GM10266 (cell line): ENCODE data around the gene FAM180B.
"Not testable (repeated sequence)": the region's sequence is repeated elsewhere in the genome, so short reads cannot be mapped to it uniquely, and the experiment has no call there.

Experiments
- DNase-seq: peaks from one replicate; pipeline ENCODE4 v3.0.0; 2012; ENCODE audit errors: extremely low spot score
- CTCF ChIP-seq: IDR thresholded peaks from 2 replicates; pipeline ENCODE4 v1.5.1; 2012; ENCODE audit warnings: mild to moderate bottlenecking, low read depth; ENCODE audit not compliant: control insufficient read depth, insufficient read depth; ENCODE audit errors: missing control alignments

FAM180B gene

GRCh38 chr11:47560426-47560825, 26.1 kb upstream of the FAM180B start:
- no peak for DNase-seq
- TF ChIP-seq CTCF, result no peak

DNA sequence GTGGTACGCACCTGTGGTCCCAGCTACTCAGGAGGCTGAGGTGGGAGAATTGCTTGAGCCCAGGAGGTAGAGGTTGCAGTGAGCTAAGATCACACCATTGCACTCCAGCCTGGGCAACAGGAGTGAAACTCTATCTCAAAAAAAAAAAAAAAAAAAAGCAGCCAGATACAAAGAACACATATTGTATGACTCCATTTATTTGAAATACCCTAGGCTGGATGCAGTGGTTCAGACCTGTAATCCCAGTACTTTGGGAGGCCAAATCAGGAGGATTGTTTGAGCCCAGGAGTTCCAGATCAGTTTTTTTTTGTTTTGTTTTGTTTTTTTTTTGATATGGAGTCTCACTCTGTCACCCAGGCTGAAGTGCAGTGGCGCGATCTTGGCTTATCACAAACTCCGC, 24.1 kb upstream of the FAM180B start:
- not testable (repeated sequence) for DNase-seq

DNA sequence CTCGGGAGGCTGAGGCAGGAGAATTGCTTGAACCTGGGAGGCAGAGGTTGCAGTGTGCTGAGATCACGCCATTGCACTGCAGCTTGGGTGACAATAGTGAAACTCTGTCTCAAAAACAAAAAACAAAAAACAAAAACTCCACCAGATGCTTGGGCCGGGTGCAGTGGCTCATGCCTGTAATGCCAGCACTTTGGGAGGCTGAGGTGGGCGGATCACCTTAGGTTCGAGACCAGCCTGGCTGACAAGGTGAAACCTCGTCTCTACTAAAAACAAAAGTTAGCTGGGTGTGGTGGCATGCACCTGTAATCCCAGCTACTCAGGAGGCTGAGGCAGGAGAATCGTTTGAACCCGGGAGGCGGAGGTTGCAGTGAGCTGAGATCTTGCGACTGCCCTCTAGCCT, 22.1 kb upstream of the FAM180B start:
- not testable (repeated sequence) for DNase-seq

DNA sequence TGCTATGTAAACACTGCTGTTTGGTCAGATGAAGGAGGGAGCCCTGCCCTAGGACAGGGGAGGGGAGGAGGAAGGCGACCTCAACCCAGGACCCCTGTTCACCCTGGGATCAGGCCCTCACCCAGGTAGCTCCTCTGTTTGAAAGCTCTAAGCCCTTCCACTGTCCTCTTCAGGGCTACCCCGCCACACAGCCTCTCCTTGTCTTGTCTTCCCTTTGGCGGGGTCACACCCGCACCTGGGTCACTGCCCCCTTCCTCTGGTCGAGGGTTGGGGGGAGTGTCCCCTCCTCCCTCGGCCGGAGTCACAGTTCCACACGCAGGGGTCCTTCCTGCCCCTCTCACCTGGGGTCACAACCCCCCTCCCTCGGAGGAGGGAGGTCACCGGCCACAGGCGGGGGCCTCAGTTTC, 21.5 kb upstream of the FAM180B start:
- DNase-seq, result no peak
- TF ChIP-seq CTCF, result no peak

GRCh38 chr11:47565340-47566148, 20.9 kb upstream of the FAM180B start, which contains the start of gene PTPMT1:
Gene PTPMT1 (plus strand): TSS chr11:47565599. CDS start chr11:47565623, 24 bp downstream.
- peak; percentile 90 for DNase-seq

DNA sequence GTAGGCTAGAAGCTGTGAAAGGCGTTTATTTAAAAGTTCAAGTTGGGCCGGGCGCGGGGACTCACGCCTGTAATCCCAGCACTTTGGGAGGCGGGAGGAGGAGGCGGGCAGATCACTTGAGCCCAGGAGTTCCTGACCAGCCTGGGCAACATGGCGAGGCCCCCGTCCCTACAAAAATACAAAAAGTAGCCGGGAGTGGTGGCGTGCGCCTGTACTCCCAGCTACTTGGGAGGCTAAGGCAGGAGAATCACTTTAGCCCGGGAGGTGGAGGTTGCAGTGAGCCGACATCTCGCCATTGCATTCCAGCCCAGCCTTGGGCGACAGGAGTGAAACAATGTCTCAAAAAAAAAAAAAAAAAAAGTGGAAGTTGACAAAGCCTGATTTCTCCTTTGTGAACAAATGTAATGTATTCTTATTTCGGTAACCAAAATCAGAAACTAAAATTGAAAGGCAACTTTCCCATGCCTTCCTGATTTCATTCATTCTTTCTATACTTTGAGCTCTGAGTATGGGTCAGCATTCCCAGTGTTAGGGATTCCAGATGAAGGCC, 20.3 kb upstream of the FAM180B start:
- no peak for DNase-seq
- TF ChIP-seq CTCF, result no peak

More at GRCh38 chr11:47565340-47566148, 20.9 kb upstream of the FAM180B start, which contains the start of gene PTPMT1:
- TF ChIP-seq CTCF, result no peak

GRCh38 chr11:47569646-47570045, 16.8 kb upstream of the FAM180B start:
- DNase-seq, result no peak
- TF ChIP-seq CTCF, result no peak

DNA sequence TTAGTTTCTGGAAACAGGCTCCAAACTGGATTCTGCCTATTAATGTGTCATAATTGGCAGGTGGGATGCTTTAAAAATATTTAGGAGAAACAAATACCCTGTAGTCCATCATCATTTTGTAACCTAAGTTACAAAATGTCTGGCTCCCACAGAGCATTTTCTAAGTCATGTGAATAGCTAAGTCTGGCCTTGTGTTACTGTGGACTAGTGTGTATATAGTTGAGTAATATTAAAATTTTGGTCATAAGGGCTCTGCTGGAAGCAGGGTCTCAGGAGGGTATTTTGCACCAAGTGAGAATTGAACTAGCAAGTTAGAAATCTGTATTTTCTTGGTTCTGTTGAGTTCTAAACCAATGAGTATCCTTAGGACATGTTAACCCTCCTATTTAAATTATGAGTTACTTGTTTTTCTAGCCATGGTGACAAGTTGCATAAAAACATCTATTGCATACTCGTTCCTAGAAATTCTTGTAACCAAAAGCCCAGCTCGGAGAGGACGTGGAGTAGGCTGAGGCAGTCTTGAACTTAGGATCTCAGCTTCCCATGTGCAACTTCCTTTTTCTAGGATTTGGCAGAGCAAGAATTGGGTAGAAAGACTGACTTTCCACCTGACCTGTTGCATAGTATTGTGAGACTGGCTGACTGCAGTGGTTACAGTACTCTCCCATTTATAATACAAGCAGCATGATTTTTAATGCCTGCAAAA, 15.7 kb upstream of the FAM180B start:
- no peak for TF ChIP-seq CTCF

More for the DNA sequence above, 15.7 kb upstream of the FAM180B start:
- peak; percentile 2 for DNase-seq
